Measurements from ENCODE around the gene APP.

APP gene

GRCh38 chr21:26207021-26207420, 36.5 kb upstream of the APP start:
- Histone ChIP-seq H4K20me1 (ENCODE audit: insufficient read depth, low read length) (no peaks in the 10 kb centered on the region), H3K9me3 (ENCODE audit: low read length) (no peaks in the 10 kb centered on the region), H3K9ac (ENCODE audit: low read length) (no peak overlapping the region), H3K9me2 (ENCODE audit: low read depth, low read length) (no peaks in the 10 kb centered on the region), H3K4me1 (ENCODE audit: insufficient read depth, low read length, severe bottlenecking) (no peaks in the 10 kb centered on the region), H3K27ac (ENCODE audit: low read depth, low read length, poor library complexity, severe bottlenecking) (no peak overlapping the region), H3K36me3 (ENCODE audit: insufficient read depth, low read length) (no peaks in the 10 kb centered on the region), H3K4me3 (ENCODE audit: low read depth, low read length, poor library complexity, severe bottlenecking) (no peak overlapping the region), H3F3A (ENCODE audit: insufficient read depth, low read length) (no peaks in the 10 kb centered on the region), H2AFZ (ENCODE audit: low read length) (no peak overlapping the region), H3K27me3 (ENCODE audit: insufficient read depth, low read length) (no peaks in the 10 kb centered on the region), H3K4me2 (ENCODE audit: low read length) (no peak overlapping the region), H3K79me2 (ENCODE audit: insufficient read depth, low read length) (no peaks in the 10 kb centered on the region)
- no peak for TF ChIP-seq EZH2 (IDR thresholded peaks at IDR 0.05; ENCODE audit: borderline replicate concordance, low read length)
- no peak for TF ChIP-seq CTCF (IDR thresholded peaks at IDR 0.05; ENCODE audit: low read length)

GRCh38 chr21:26199456-26199855, 28.9 kb upstream of the APP start:
- Histone ChIP-seq H3K4me2 (ENCODE audit: low read length) (no peak overlapping the region), H2AFZ (ENCODE audit: low read length) (no peak overlapping the region), H3K9ac (ENCODE audit: low read length) (no peak overlapping the region)

GRCh38 chr21:26195708-26196107, 25.1 kb upstream of the APP start:
- no peaks in the 10 kb centered on the region for H3F3A ChIP-seq (ENCODE audit: insufficient read depth, low read length)
- H2AFZ ChIP-seq (ENCODE audit: low read length): no peak overlapping the region
- H3K4me3 ChIP-seq (ENCODE audit: low read depth, low read length, poor library complexity, severe bottlenecking): no peak overlapping the region
- H3K4me1 ChIP-seq (ENCODE audit: insufficient read depth, low read length, severe bottlenecking): no peaks in the 10 kb centered on the region
- no peak overlapping the region for H3K4me2 ChIP-seq (ENCODE audit: low read length)
- no peak overlapping the region for H3K9ac ChIP-seq (ENCODE audit: low read length)
- no peaks in the 10 kb centered on the region for H3K27me3 ChIP-seq (ENCODE audit: insufficient read depth, low read length)
- TF ChIP-seq CTCF (IDR thresholded peaks at IDR 0.05; ENCODE audit: low read length): no peak
- no peak for TF ChIP-seq EZH2 (IDR thresholded peaks at IDR 0.05; ENCODE audit: borderline replicate concordance, low read length)
- no peaks in the 10 kb centered on the region for H3K9me2 ChIP-seq (ENCODE audit: low read depth, low read length)
- H3K36me3 ChIP-seq (ENCODE audit: insufficient read depth, low read length): no peaks in the 10 kb centered on the region
- H3K9me3 ChIP-seq (ENCODE audit: low read length): no peaks in the 10 kb centered on the region
- no peaks in the 10 kb centered on the region for H4K20me1 ChIP-seq (ENCODE audit: insufficient read depth, low read length)
- H3K79me2 ChIP-seq (ENCODE audit: insufficient read depth, low read length): no peaks in the 10 kb centered on the region
- no peak overlapping the region for H3K27ac ChIP-seq (ENCODE audit: low read depth, low read length, poor library complexity, severe bottlenecking)

More at GRCh38 chr21:26199456-26199855, 28.9 kb upstream of the APP start:
- Histone ChIP-seq H3K4me3 (ENCODE audit: low read depth, low read length, poor library complexity, severe bottlenecking) (no peak overlapping the region), H3K27ac (ENCODE audit: low read depth, low read length, poor library complexity, severe bottlenecking) (no peak overlapping the region), H3K9me2 (ENCODE audit: low read depth, low read length) (no peaks in the 10 kb centered on the region), H4K20me1 (ENCODE audit: insufficient read depth, low read length) (no peaks in the 10 kb centered on the region), H3K36me3 (ENCODE audit: insufficient read depth, low read length) (no peaks in the 10 kb centered on the region), H3K9me3 (ENCODE audit: low read length) (no peaks in the 10 kb centered on the region), H3F3A (ENCODE audit: insufficient read depth, low read length) (no peaks in the 10 kb centered on the region), H3K27me3 (ENCODE audit: insufficient read depth, low read length) (no peaks in the 10 kb centered on the region), H3K79me2 (ENCODE audit: insufficient read depth, low read length) (no peaks in the 10 kb centered on the region), H3K4me1 (ENCODE audit: insufficient read depth, low read length, severe bottlenecking) (no peaks in the 10 kb centered on the region)
- no peak for TF ChIP-seq CTCF (IDR thresholded peaks at IDR 0.05; ENCODE audit: low read length)
- no peak for TF ChIP-seq EZH2 (IDR thresholded peaks at IDR 0.05; ENCODE audit: borderline replicate concordance, low read length)
